Tongue (tissue), 2 donors: ENCODE data around the gene CACNB2. TPM values are rescaled to one million over a fixed set of nuclear protein-coding genes. Genes with fewer than 3 reads are reported as not detected.
"Not testable (repeated sequence)": the region's sequence is repeated elsewhere in the genome, so short reads cannot be mapped to it uniquely, and the experiment has no call there.

ENCODE experiments used
- DNase-seq: peaks from one replicate; pipeline ENCODE4 v3.0.0-alpha.2; 2015
- total RNA-seq: library from RNA; depleted of rRNA; stranded (reverse); fragments of >200 nt; gene quantifications from one replicate; pipeline ENCODE4 v1.2.3, GENCODE V29; 2014

CACNB2 gene
- total RNA-seq, 1 donor from 2014 or later, result 3.3 TPM

GRCh38 chr10:18145652-18146051, 5.4 kb downstream of the CACNB2 start:
- no peak for DNase-seq

DNA sequence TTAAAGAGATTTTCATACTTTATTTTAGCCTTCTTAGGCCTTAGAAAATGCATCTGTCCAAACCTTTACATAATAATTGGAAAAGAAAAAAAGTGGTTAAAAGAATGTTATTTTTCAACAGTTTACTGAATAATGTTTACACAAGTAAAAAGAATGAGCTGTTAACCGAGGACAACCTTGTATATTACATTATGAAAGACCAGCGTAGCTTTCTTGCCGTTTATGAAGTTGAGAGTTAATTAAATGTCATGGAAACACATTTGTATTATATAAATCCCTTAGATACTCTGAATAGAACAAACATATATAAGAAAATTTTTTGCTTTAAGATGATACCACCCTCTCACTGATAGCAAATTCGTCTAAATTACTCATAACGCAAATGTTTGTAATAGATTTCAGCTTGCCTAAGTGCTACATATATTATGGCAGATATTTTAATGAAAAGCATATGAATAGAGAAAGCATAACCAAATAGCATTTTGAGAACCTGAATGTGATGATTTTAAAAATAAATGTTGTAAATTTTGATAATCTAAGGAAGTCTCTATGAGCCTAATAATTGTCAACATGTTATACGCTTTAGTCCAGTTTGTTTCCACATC, 9.1 kb downstream of the CACNB2 start:
- no peak for DNase-seq

DNA sequence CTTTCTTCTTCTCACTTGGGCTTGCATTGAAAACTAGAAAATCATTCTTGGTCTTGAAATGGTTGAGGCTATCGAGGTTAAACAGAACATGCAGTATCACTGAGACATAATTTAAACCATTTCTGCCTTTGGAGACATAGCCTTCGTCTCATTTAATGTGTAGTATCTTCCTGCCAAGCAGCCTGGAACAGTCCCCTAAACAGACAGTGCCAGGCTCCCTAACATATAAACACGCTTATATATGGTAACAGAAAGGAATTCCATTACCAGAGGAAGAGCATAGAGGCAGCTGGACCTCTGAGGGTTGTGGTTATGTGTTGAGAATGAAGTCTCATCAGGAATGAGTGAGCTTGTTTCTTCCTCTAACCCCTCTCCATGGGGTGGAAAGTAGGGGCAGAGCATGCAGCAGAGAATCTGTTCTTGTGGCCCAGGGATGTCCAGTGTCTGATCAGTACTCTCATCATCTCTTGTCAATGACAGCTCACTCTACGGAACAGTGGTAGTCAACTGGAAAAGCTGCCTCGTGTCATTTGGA, 11.2 kb downstream of the CACNB2 start:
- DNase-seq, result no peak

DNA sequence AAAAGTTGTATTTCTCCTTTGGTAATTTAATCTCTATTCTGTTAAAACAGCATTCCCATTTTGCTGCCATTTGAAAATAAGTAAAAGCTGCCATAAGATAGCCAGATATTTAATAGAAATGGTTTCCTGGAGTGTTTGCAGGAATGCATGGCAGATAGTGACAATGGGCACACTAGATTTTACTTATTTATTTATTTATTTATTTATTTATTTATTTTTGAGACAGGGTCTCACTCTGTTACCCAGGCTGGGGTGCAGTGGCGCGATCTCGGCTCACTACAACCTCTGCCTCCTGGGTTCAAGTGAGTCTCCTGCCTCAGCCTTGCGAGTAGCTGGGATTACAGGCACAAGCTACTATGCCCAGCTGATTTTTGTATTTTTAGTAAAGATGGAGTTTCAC, 13.2 kb downstream of the CACNB2 start:
- DNase-seq, result not testable (repeated sequence)

- DNase-seq, result no peak
These were observed 15.1 kb downstream of the CACNB2 start for GRCh38 chr10:18155321-18155720.

DNA sequence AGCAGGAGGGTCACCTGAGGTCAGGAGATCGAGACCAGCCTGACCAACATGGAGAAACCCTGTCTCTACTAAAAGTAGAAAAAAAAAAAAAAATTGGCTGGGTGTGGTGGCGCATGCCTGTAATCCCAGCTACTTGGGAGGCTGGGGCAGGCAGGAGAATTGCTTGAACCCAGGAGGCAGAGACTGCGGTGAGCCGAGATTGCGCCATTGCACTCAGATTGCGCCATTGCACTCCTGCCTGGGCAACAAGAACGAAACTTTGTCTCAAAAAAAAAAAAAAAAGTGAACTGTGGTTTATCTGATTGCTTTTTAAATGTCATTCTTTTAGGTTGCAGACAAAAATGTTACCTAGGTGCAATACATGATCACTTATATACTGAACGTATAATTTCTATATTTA, 16.6 kb downstream of the CACNB2 start:
- not testable (repeated sequence) for DNase-seq

GRCh38 chr10:18157881-18158280, 17.7 kb downstream of the CACNB2 start:
- no peak for DNase-seq

DNA sequence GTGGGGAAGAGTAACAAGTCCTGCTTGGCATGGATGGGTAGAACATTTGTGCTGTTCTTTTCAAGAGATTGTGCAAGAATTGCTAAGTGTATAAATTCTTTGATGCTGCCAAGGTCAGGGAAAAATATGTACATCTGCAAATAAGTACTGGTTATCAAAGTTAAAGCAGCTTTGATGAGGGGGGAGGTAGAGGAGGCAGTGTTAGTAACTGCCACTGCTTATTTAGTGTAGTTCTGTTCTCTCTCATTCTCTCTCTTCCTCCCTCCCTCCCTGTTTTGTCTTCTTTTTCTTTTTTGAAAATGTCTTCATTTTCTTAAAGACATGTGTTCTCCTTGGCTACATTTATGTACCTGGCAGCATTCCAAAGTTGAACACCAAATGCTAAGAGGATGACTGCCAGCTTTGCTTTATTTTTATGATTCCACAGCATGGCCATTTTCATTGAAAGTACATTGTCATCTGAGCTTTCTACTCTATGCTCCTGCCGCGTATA, 18.6 kb downstream of the CACNB2 start:
- peak; percentile 64 for DNase-seq

GRCh38 chr10:18159557-18159956, 19.3 kb downstream of the CACNB2 start:
- DNase-seq, result no peak

GRCh38 chr10:18162021-18162627, 21.9 kb downstream of the CACNB2 start:
- no peak for DNase-seq

DNA sequence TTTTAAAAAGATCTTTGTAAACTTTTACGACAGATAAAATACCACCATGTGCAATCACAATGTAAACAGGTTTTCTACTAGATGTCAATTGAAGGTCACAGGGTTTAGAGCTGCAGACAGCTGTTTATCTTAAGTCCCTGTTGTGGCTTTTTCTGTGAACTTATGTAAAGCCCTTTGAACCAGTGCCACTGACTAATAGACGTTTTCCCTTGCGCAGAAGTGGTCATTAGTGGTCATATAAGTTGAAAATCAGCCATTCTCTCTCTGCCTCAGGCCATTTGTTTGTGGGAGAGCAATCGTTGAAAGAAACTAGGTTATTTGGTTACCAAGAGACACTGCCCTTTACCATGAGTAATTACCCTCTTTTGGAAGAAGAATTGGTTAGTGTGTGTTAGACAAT, 23.9 kb downstream of the CACNB2 start:
- DNase-seq, result peak; percentile 29

- DNase-seq, result peak; percentile 65
These were observed 24.6 kb downstream of the CACNB2 start for GRCh38 chr10:18164748-18165361.

DNA sequence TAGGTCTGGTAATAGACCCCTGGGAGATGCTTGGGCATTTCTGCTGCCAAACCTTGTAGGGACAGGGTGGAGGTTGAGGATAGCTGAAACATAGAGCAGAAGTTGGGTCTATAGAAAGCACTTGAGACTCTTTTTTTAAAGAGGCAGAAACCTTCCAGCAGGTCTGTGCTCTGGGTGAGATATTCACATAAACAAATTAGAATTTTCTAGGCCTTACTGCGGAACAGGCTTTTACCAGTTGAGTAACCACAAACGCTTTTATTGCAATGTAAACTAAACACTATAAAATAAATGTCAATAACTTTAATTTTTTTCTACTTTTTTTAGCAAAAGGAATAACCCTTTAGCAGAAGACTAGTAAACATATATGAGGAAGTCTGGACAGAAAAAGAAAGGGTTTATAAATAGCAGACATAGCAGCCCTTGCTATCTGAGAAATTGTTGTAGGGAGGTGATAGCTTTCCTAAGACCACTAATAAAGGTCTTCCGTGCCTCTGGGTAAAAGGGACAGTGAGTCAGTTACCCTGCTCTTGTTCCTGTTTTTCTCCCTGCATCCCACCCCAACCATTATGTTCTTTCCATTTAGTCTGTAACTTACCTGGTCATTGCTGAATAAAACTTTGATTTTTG, 38.7 kb downstream of the CACNB2 start:
- DNase-seq, result no peak

GRCh38 chr10:18179891-18180290, 39.7 kb downstream of the CACNB2 start:
- peak; percentile 79 for DNase-seq

DNA sequence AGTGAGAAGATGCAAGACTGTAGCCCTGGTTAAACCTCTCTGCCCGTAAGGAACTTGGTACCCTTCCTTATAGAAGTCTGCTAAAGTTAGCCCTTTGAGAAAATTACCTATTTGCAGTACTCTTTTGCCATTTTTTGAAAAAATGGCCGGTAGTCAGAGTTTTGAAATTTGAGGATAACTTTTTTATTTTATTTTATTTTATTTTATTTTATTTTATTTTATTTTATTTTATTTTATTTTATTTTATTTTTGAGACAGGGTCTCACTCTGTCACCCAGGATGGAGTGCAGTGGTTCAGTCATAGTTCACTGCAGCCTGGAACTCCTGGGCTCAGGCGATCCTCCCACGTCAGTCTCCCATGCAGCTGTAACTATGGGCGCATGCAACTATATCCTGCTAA, 41.2 kb downstream of the CACNB2 start:
- DNase-seq, result not testable (repeated sequence)

DNA sequence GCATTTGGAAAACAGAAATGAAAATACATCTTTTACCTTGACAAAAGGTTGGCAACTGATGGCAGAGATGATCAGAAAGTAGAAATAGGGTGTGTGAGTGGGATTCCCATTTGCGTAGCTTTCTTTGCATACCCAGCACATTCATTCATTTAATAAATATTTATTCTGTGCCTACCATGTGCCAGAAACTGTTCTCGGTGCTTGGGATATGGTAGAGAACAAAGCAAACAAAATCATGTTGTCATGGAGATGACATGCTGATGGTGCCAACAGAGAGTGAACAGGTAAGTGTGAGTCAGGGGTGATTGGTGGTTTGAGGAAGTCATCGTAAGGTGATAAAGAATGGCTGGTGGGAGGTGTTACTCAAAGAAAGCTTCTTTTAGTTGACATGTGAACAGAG, 45.4 kb downstream of the CACNB2 start:
- no peak for DNase-seq

GRCh38 chr10:18190840-18191239, 50.6 kb downstream of the CACNB2 start:
- DNase-seq, result no peak

- DNase-seq, result no peak
These were observed 54.4 kb downstream of the CACNB2 start for GRCh38 chr10:18194634-18195033.

- DNase-seq, result peak; percentile 49
These were observed 55.0 kb downstream of the CACNB2 start for GRCh38 chr10:18195060-18195799.

DNA sequence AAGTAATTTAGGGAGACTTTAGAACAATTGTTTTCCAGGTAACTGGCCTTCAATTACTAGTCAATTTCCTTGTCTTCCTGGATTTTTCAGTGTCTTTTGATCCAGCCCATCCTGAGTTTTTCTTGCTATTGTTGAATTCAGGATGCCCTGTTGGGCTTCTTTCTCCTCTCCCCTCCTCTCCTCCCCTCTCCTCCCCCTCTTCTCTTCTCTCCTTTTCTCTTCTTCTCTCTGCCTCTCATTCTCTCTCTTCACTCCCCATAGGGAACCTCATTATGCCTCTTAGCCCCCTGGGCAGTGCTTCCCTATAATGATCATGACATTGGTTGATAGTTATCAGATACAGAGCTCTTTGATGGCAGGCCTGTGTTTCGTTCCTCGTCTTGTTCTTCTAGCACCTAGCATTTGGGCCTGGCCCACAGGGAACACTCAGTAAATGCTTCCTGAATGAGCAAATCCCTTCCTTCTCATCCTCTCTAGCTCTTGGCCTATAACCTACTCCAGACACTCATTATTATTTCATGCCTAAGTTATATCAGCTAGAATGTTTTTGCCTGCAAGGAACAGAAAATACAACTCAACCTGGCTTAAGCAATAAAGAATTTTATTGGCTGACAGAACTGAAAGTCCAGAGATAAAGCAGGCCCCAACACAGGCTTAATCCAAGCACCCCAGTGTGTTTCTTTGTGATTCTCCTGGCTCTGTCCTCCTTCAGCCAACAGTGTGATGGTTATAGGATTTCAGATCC, 56.8 kb downstream of the CACNB2 start:
- no peak for DNase-seq

- DNase-seq, result no peak
These were observed 57.5 kb downstream of the CACNB2 start for GRCh38 chr10:18197706-18198105.

DNA sequence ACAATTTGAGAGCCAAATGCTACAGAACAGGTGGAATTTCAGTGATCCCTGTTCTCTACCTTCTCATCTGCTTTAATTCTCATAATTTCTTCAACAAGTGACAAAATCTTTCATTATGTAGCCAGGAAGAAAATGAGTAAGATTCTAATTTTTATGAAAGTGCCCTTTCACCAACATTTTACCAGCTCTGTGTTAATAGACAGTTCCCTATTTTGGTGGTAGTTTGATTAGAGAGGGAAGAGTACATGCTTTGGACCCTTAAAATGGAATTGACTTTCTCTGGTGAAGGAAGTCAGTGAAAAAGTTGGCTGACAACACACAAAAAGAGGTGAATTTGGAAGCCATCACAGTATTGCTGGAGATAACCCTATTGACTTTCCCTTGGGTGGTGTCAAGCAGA, 61.7 kb downstream of the CACNB2 start:
- DNase-seq, result no peak
